Measurements from ENCODE around the gene CYP46A1.
"Not testable (repeated sequence)": the region's sequence is repeated elsewhere in the genome, so short reads cannot be mapped to it uniquely, and the experiment has no call there.

CYP46A1 gene

DNA sequence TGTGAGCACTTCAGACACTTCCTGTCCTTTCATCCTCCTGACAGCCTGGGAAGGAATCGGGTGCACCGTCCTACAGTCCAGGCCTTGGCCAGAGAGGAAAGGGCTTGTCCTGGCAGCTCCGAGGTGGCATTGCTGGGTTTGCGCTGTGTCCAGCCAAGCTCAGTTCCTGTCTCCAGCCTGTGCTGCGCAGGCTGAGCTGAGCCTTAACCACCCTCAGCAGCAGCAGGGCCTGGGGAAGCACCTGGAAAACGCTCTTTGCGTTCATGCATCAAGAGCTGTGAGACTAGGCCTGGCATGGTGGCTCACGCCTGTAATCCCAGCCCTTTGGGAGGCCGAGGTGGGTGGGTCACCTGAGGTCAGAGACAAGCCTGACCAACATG lies 75.4 kb downstream of the CYP46A1 start:
- no peak for DNase-seq

- DNase-seq: no peak
These were observed 76.7 kb downstream of the CYP46A1 start for GRCh38 chr14:99760817-99761216.

GRCh38 chr14:99762911-99763310 lies 78.8 kb downstream of the CYP46A1 start:
- DNase-seq: not testable (repeated sequence)

DNA sequence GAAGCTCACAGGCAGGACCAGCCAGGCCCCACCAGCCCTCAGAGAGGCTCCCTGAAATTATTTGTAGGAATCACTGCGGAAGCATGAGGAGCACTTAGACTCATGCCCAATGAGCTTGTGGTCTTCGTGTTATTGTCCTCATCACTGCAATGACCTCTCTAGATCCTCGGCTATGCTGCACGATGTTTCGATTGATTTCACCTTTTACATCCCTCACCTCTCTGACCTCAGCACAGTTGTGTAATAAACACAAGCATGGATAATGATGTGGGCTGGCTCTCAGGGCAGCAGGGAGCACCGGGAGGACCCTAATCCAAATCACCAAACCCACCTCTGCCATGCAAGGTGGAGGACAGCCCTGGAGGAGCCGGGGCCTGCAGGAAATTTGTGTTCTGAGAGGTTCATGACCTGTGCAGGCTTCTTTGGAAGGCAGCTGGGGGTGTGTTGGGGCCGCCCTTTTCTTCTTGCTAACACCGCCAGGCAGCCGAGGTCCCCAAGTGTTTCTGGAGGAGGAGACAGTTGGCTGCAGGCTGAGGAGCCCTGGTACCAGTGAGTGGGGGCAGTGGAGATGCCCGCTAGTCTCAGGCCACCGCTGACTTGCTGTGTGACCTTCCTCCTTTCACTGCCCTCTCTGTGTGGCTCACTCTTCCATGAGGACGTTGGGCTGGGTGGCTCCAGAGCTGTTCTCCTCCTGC lies 79.6 kb downstream of the CYP46A1 start:
- DNase-seq: no peak

DNA sequence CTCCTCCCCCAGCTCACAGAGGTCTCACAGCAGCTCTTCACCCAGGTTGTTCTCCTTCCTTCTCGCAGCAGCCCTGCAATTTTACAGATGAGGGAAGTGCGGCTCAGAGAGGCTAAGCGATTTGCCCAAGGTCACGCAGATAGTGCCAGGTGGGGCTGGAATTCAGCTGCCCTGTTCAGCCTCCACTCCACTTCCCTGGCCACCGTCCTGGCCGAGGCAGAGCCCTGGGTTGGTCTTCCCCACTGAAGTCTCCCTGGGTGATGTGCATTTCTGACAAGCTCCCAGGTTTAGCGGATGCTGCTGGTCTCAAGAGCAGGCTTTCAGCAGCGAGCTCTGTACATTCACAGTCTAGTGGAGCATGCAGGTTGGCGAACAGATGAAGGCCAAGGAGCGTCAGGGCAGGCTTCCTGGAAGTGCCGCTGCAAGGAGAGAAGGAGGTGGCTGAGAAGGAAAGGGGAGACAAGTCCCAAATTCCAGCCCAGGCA lies 80.2 kb downstream of the CYP46A1 start:
- no peak for DNase-seq

DNA sequence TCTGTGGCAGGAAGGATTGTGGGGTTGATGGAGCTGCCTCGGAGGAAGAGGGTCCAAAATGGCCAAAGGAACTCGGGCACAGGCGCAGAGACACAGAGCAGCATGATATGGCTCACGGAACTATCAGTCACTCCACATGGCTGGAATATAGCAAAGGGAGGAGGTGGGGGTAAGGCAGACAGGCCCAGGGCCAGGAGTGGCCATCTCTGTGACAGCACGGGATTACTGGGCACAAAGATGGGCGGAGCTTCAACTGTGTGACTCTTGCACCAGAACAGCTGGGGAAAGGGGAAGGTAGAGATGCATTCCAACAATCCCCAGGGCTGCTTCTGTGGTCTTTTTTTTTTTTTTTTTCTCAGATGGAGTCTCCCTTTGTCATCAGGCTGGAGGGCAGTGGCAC lies 84.3 kb downstream of the CYP46A1 start:
- no peak for DNase-seq

DNA sequence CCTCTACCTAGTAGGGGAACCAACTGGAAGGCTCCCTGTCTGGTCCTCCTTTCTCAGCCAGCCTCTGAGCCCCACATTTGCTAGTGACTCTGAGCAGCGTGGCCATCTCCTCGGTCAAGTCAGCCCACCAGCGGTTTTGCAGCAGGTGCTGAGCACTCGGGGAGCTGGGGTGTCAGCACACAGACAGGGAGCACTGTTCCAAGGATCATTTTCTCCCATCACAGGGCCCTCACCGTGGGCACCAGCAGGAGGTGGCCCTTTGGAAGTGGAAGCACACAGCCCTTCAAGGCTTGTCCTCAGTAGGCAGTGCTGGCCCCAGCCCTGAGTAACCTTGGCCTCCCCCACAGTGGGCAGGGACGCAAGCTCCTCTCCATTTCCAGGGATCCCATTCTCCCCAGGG lies 85.0 kb downstream of the CYP46A1 start:
- no peak for DNase-seq

DNA sequence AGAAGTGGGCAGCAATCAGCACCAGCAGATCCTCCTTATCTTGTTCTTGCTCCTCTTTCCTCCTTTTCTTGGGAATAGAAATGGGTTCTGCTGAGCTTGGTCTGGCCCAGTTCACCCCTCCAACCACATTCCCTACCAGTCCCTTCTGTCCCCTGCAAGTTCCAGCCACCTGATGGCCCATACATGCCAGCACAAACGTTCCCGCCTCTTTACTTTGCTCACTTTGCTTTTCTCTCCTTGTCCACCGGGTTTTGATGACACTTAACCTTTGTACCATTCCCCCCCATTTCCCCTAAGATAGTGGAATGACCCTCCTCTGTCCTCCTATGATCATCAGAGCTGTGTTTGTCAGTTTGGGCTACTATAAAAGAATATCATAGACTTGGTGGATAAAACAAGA lies 85.7 kb downstream of the CYP46A1 start:
- DNase-seq: no peak

- DNase-seq: no peak
These were observed 88.5 kb downstream of the CYP46A1 start for GRCh38 chr14:99772371-99773283.

- DNase-seq: no peak
These were observed 89.7 kb downstream of the CYP46A1 start for GRCh38 chr14:99773521-99774497.

DNA sequence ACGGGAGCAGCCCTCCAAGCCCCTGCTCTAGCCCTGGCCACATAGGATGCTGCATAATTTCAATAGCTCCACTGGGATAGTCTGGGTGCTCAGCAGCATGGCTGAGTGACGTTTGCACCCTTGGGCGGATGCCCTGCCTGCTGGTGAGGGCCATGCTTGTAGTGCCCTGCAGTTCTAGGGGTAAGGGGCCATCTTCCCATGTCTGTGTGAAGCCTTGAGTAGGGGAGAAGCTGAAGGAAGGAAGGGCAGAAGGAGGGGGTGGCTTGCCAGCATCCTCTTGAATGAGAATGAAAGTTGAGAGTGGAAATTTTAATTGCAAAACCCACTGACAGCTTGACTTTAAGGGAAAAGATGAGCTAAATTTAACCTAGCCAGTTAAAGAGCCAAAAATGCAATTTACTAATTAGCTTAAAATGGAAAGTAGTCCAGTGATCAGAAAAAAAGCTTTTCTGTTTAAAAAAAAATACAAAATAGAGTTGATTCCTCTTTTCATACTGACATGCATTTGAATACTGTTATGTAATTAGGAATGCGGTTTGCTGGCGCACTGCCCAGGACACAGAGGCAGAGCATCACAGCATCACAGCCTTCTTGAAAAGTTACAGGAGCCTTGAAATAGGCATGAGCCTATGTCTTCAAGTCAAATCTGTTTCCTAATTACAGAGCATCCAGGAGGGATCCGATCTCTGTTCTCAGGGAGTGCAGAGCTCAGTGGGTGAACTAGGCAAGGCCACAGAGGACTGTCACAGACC lies 90.6 kb downstream of the CYP46A1 start:
- DNase-seq: peak in 1 of 3 experiments; percentile 37

DNA sequence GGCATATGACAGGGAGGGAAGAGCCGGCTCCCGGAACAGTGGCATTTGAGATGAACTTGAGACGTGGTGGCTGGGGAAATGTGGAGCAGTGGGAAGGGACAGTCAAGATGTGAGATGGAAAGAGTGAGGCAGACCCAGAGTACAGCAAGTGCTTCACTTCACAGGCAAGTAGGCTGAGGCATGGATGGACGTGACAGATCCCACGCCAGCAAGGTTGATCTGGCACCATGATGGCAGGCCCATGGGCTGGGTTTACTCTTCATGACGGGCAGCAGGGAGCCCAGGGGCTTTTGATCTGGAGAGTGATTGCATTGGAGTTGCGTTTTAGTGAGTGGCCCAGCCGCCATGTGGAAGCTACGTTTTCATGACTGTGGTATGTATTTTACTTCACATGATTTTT lies 91.3 kb downstream of the CYP46A1 start:
- DNase-seq: no peak
